Jurkat, Clone E6-1 (cell line): ENCODE results near the gene KASH5.
A peak's percentile ranks its signal among the peaks of the same experiment; 100 is the strongest.
"Not testable (repeated sequence)": the region's sequence is repeated elsewhere in the genome, so short reads cannot be mapped to it uniquely, and the experiment has no call there.

ENCODE experiments used
- DNase-seq: peaks from one replicate; pipeline ENCODE4 v3.0.0-alpha.2; 2011; ENCODE audit warnings: low read depth, low spot score
- H3K4me3 ChIP-seq: 2 replicates; pipeline ENCODE4 v1.5.1; 2011; ENCODE audit warnings: mild to moderate bottlenecking, low read length, control low read depth, moderate library complexity

The KASH5 gene

GRCh38 chr19:49445997-49446396 lies 57.9 kb downstream of the KASH5 start:
- no peak for DNase-seq
- H3K4me3 ChIP-seq, result no peak overlapping the region

GRCh38 chr19:49447485-49448431 lies 59.7 kb downstream of the KASH5 start:
- DNase-seq, result peak; percentile 44
- no peak overlapping the region for H3K4me3 ChIP-seq

- no peak overlapping the region for H3K4me3 ChIP-seq
- no peak for DNase-seq
Measured at GRCh38 chr19:49448432-49448786, 60.4 kb downstream of the KASH5 start.

GRCh38 chr19:49450405-49450804 lies 62.4 kb downstream of the KASH5 start:
- DNase-seq, result no peak
- peak overlapping the region; percentile 99 for H3K4me3 ChIP-seq

GRCh38 chr19:49451430-49452181 lies 63.6 kb downstream of the KASH5 start, which contains the start of gene PIH1D1:
Gene PIH1D1 (minus strand): TSS chr19:49451814. CDS start chr19:49451574, 240 bp downstream.
- DNase-seq, result peak; percentile 100
- H3K4me3 ChIP-seq, result peak within 1 kb of the TSS; percentile 99

- peak; percentile 96 for DNase-seq
- peak within 1 kb of the TSS; percentile 99 for H3K4me3 ChIP-seq
Measured at GRCh38 chr19:49453013-49453756, 65.1 kb downstream of the KASH5 start, which contains the start of gene ALDH16A1. Gene ALDH16A1 (plus strand): TSS chr19:49453225. CDS start chr19:49453332, 107 bp downstream.

- DNase-seq, result no peak
- H3K4me3 ChIP-seq, result peak overlapping the region; percentile 99
Measured at GRCh38 chr19:49453757-49454240, 65.8 kb downstream of the KASH5 start.

GRCh38 chr19:49455773-49456172 lies 67.7 kb downstream of the KASH5 start:
- no peak for DNase-seq
- H3K4me3 ChIP-seq, result no peak overlapping the region

GRCh38 chr19:49456326-49456725 lies 68.3 kb downstream of the KASH5 start:
- DNase-seq, result no peak

GRCh38 chr19:49458567-49458903 lies 70.5 kb downstream of the KASH5 start:
- DNase-seq, result no peak

More at GRCh38 chr19:49456326-49456725, 68.3 kb downstream of the KASH5 start:
- no peak overlapping the region for H3K4me3 ChIP-seq

GRCh38 chr19:49459388-49459787 lies 71.3 kb downstream of the KASH5 start:
- DNase-seq, result no peak

More at GRCh38 chr19:49458567-49458903, 70.5 kb downstream of the KASH5 start:
- no peak overlapping the region for H3K4me3 ChIP-seq

GRCh38 chr19:49461130-49461529 lies 73.1 kb downstream of the KASH5 start:
- H3K4me3 ChIP-seq, DNase-seq: not testable (repeated sequence)

More at GRCh38 chr19:49459388-49459787, 71.3 kb downstream of the KASH5 start:
- H3K4me3 ChIP-seq, result no peak overlapping the region

- no peak for DNase-seq
- H3K4me3 ChIP-seq, result no peak overlapping the region
Measured at GRCh38 chr19:49461656-49462055, 73.6 kb downstream of the KASH5 start.

- H3K4me3 ChIP-seq, result no peak overlapping the region
- no peak for DNase-seq
Measured at GRCh38 chr19:49462492-49462891, 74.4 kb downstream of the KASH5 start.

- H3K4me3 ChIP-seq, result no peak overlapping the region
- no peak for DNase-seq
Measured at GRCh38 chr19:49463960-49464740, 76.1 kb downstream of the KASH5 start.

- DNase-seq, result no peak
- H3K4me3 ChIP-seq, result no peak overlapping the region
Measured at GRCh38 chr19:49465371-49465770, 77.3 kb downstream of the KASH5 start.
